BE2C (cell line): Measurements from ENCODE around the gene EFNA2.

Experiments
- DNase-seq: peaks from one replicate; pipeline ENCODE4 v3.0.0-alpha.2; 2020
- H3K27me3 ChIP-seq: fragments of 250-450 bp; sonication (Bioruptor Pico); 2 replicates; pipeline ENCODE4 v1.5.1; 2020; ENCODE audit warnings: mild to moderate bottlenecking
- H3K36me3 ChIP-seq: fragments of 250-450 bp; sonication (Bioruptor Pico); 2 replicates; pipeline ENCODE4 v1.5.1; 2020; ENCODE audit warnings: mild to moderate bottlenecking
- H3K4me1 ChIP-seq: fragments of 250-450 bp; sonication (Bioruptor Pico); 2 replicates; pipeline ENCODE4 v1.5.1; 2020
- H3K4me3 ChIP-seq: 2 replicates; pipeline ENCODE4 v1.5.1; 2011; ENCODE audit warnings: low read depth, low read length
- H3K9me3 ChIP-seq: fragments of 250-450 bp; sonication (Bioruptor Pico); 2 replicates; pipeline ENCODE4 v1.5.1; 2020
- TF ChIP-seq, protein P1 (sequence below): IDR thresholded peaks from 2 replicates; pipeline ENCODE4 v1.5.1; 2012; ENCODE audit warnings: mild to moderate bottlenecking, low read depth, low read length

Gene EFNA2

DNA sequence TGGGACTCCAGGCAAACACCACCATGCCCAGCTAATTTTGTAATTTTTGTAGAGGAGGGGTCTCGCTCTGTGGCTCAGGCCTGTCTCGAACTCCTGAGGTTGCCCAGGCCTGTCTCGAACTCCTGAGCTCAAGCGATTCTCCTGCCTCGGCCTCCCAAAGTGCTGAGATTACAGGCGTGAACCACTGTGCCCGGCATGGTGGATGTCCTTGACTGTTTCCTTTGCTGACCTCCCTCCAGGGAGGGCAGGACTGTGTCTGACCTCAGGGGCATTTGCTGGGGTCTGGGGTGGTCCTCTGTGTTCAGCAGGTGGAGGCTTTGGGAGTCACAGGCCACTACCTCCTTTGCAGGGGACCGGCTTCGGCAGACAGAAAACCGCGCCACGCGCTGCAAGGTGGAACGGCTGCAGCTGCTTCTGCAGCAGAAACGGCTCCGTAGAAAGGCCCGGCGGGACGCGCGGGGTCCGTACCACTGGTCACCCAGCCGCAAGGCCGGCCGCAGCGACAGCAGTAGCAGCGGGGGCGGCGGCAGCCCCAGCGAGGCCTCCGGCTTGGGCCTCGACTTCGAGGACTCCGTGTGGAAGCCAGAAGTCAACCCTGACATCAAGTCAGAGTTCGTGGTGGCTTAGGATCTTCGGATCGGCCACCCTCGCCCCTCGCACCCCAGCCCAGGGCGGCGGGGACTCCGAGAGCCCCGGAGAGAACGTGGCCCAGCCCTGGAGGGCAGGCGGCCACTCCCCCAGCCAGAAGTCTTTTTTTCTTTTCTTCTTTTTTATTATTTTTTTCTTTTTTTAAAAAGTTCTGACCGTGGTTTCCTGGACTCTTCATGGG, 28.8 kb upstream of the EFNA2 start:
- Histone ChIP-seq H3K4me3 (no peak overlapping the region), H3K9me3 (no peaks in the 10 kb centered on the region), H3K4me1 (peaks cover 30% of the 10 kb centered on the region), H3K36me3 (peaks cover 50% of the 10 kb centered on the region), H3K27me3 (no peaks in the 10 kb centered on the region)
- TF ChIP-seq, protein P1, sequence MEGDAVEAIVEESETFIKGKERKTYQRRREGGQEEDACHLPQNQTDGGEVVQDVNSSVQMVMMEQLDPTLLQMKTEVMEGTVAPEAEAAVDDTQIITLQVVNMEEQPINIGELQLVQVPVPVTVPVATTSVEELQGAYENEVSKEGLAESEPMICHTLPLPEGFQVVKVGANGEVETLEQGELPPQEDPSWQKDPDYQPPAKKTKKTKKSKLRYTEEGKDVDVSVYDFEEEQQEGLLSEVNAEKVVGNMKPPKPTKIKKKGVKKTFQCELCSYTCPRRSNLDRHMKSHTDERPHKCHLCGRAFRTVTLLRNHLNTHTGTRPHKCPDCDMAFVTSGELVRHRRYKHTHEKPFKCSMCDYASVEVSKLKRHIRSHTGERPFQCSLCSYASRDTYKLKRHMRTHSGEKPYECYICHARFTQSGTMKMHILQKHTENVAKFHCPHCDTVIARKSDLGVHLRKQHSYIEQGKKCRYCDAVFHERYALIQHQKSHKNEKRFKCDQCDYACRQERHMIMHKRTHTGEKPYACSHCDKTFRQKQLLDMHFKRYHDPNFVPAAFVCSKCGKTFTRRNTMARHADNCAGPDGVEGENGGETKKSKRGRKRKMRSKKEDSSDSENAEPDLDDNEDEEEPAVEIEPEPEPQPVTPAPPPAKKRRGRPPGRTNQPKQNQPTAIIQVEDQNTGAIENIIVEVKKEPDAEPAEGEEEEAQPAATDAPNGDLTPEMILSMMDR = no peak
- DNase-seq = no peak

DNA sequence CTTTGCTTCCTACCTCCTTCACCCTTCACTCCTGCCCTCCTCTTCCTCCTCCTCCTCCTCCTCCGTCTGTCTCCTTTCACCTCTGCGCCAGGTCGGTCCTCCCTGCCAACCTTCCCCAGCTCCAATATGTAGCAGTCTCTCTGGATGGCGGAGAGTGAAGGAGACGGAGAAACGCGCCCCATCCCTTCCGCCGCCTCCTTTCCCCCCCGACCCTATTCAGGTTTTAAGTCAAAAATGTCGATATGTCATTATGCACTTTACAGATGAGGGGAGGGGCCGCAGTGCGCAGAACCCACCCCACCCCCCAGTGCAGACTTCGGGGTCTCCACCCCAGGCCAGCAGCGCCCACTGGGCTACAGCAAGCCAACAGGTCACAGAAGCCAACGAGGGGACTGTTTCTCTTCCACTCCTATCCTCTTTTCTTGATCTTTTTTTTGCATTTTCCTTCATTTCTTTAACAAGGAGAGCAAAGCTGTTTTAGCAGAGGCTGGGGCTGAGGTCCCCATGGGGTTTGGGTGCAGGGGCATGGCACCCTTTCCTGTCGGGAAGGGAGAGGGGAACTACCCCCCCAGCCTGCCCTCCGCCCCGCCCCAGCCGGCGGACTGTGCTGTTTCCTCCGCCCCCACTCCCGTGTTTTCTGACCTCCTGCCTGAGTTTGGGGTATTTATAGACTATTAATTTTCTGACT, 28.1 kb upstream of the EFNA2 start:
- H3K4me3 ChIP-seq = no peak overlapping the region
- TF ChIP-seq, protein P1 = no peak
- H3K4me1 ChIP-seq = peaks cover 37% of the 10 kb centered on the region
- H3K36me3 ChIP-seq = peaks cover 49% of the 10 kb centered on the region
- no peaks in the 10 kb centered on the region for H3K9me3 ChIP-seq
- H3K27me3 ChIP-seq = no peaks in the 10 kb centered on the region
- no peak for DNase-seq

DNA sequence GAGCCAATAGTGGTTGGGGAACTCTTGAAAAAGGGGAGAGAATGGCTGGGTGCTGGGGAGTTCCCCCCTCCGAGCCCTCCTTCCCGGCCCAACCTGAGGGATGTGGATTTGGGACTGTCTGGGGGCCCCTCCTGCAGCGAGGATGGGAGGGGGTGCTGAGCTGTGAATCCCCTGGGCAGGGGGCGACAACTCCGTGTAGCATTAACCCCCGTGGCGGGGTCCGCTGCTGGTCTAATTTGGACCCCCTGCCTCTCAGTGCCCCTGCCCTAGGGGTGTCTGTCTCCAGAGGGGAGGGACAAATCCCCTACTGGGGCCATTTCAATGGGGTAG, 27.5 kb upstream of the EFNA2 start:
- DNase-seq = no peak
- Histone ChIP-seq H3K4me1 (peaks cover 42% of the 10 kb centered on the region), H3K36me3 (peaks cover 49% of the 10 kb centered on the region), H3K9me3 (no peaks in the 10 kb centered on the region), H3K4me3 (no peak overlapping the region), H3K27me3 (no peaks in the 10 kb centered on the region)
- TF ChIP-seq, protein P1 = no peak

DNA sequence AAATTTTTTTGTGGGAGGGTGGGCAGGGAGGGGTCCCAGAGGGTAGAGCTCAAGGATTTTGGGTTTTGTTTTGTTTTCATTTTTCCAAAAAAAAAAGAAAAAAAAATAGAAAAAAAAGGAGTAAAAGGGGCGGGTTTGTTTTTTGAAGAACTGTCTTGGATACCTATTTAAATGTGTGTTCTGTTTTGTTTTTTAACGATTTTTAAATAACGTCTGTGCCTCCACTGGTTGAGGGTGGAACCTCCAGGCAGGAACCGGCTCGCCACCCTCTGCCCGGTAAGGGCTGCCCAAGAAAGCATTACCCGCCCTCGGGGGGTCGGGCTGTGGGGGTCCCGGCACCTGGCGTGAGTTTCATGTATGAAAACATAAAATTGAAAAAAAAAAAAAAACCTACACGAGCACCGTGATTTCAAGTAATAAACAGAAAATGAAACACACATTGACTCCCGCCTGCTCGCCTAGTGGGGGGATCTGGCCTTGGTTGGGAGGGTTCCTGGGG, 26.9 kb upstream of the EFNA2 start:
- DNase-seq = no peak
- peaks cover 40% of the 10 kb centered on the region for H3K4me1 ChIP-seq
- H3K27me3 ChIP-seq = no peaks in the 10 kb centered on the region
- TF ChIP-seq, protein P1 = no peak
- no peaks in the 10 kb centered on the region for H3K9me3 ChIP-seq
- H3K36me3 ChIP-seq = peaks cover 44% of the 10 kb centered on the region
- H3K4me3 ChIP-seq = no peak overlapping the region

DNA sequence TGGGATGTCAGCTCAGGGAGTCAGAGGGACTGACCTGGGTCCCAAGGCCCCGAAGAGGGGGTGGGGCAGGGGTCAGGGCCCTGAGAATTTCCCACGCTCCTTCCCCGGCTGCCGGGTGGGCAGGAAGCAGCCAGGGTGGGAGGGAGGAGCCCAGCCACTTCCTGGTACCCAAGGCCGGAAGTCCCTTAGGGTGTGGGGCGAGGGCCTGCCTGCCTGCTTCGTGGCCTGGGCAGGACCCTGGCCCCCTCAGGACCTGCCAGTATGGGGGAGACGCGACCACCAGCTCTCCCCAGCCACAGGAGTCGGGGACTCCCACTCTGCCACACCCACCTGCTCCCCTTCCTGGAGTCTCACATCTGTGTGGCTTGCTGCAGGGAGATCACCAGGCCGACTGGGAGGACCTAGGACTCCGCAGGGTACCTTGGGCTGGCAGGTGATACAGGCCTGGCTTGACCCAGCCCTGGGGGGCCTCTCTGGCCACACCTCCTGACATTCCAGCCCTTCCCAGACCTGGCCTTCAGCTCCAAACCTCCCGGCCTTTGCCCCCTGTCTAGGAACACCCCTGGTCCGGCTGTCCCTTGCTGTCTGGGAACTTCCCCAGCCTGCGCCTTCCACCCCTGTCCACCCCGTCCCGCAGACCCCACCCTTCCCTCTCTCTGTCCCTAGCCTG, 26.3 kb upstream of the EFNA2 start:
- TF ChIP-seq, protein P1 = no peak
- H3K36me3 ChIP-seq = peaks cover 38% of the 10 kb centered on the region
- no peaks in the 10 kb centered on the region for H3K27me3 ChIP-seq
- H3K4me1 ChIP-seq = peaks cover 36% of the 10 kb centered on the region
- peak; percentile 63 for DNase-seq
- H3K4me3 ChIP-seq = no peak overlapping the region
- no peaks in the 10 kb centered on the region for H3K9me3 ChIP-seq
